BLaER1 (cell line): Measurements from ENCODE around the gene RAB40B.

ENCODE experiments used
- H3K27ac ChIP-seq: shearing (Covaris generic); formaldehyde crosslinking; 2 replicates; pipeline ENCODE4 v1.8.1; 2022
- H3K27me3 ChIP-seq: shearing (Covaris generic); formaldehyde crosslinking; 2 replicates; pipeline ENCODE4 v1.8.1; 2022
- H3K36me3 ChIP-seq: shearing (Covaris generic); formaldehyde crosslinking; 2 replicates; pipeline ENCODE4 v1.8.1; 2022
- H3K4me1 ChIP-seq: shearing (Covaris generic); formaldehyde crosslinking; 2 replicates; pipeline ENCODE4 v1.8.1; 2022
- H3K4me2 ChIP-seq: shearing (Covaris generic); formaldehyde crosslinking; 2 replicates; pipeline ENCODE4 v1.8.1; 2022
- H3K4me3 ChIP-seq: shearing (Covaris generic); formaldehyde crosslinking; 2 replicates; pipeline ENCODE4 v1.8.1; 2022
- H3K9ac ChIP-seq: shearing (Covaris generic); formaldehyde crosslinking; 2 replicates; pipeline ENCODE4 v1.8.1; 2022
- H3K9me3 ChIP-seq: shearing (Covaris generic); formaldehyde crosslinking; 2 replicates; pipeline ENCODE4 v1.8.1; 2022
- H4K20me1 ChIP-seq: shearing (Covaris generic); formaldehyde crosslinking; 2 replicates; pipeline ENCODE4 v1.8.1; 2022
- Cebpa-rat ChIP-seq: shearing (Covaris generic); IDR thresholded peaks from 2 replicates; pipeline ENCODE4 v1.8.1; 2022

Gene RAB40B

GRCh38 chr17:82640036-82640435 is 58.5 kb downstream of the RAB40B start:
- no peaks in the 10 kb centered on the region for H3K27me3 ChIP-seq
- H3K4me3 ChIP-seq, result no peak overlapping the region
- no peak overlapping the region for H3K27ac ChIP-seq
- no peak overlapping the region for H3K4me2 ChIP-seq
- H4K20me1 ChIP-seq, result peaks cover 98% of the 10 kb centered on the region
- peaks cover 98% of the 10 kb centered on the region for H3K36me3 ChIP-seq
- 0 out of 2 replicates have a peak overlapping the region, but pooled peaks have one; percentile 24 for H3K9ac ChIP-seq
- no peak for TF ChIP-seq Cebpa-rat
- H3K9me3 ChIP-seq, result peaks cover 9% of the 10 kb centered on the region; the same call in 1 of the 2 replicates
- no peaks in the 10 kb centered on the region for H3K4me1 ChIP-seq

- H3K27ac ChIP-seq, result no peak overlapping the region
- no peak overlapping the region for H3K4me2 ChIP-seq
- 0 out of 2 replicates have a peak overlapping the region, but pooled peaks have one; percentile 24 for H3K9ac ChIP-seq
- peaks cover 9% of the 10 kb centered on the region; the same call in 1 of the 2 replicates for H3K9me3 ChIP-seq
- peaks cover 98% of the 10 kb centered on the region for H3K36me3 ChIP-seq
- H3K4me3 ChIP-seq, result no peak overlapping the region
- no peaks in the 10 kb centered on the region for H3K27me3 ChIP-seq
- TF ChIP-seq Cebpa-rat, result no peak
- H3K4me1 ChIP-seq, result no peaks in the 10 kb centered on the region
- peaks cover 98% of the 10 kb centered on the region for H4K20me1 ChIP-seq
These were observed 58.9 kb downstream of the RAB40B start for GRCh38 chr17:82639628-82640027.

DNA sequence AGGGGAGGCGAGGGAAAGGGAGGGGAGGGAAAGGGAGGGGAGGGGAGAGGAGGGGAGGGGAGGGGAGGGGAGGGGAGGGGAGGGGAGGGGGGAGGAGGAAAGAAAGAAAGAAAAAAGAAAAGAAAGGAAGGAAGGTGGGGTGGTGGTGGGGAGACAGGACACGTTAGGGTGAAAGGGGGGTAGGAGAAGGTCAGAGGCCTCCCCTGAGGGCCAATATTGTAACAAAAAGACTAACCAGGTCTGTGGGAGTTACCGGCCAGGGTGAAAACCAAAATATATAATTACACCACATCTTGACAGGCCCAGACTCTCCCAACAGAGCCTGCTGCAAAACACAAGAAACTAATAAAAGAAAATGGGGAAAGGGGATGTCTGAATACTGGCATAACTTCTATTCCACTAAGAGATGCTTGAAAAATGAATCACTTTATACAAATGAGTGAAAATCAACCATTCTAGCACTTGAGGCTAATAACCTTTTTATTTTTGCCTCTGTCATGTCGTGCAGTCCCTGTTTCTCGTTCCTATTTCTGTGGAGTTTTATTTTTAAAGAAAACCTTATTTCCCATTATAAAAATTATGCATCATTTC is 60.2 kb downstream of the RAB40B start:
- H3K4me1 ChIP-seq, result no peaks in the 10 kb centered on the region
- no peak overlapping the region for H3K27ac ChIP-seq
- H3K27me3 ChIP-seq, result no peaks in the 10 kb centered on the region
- H3K9ac ChIP-seq, result no peak overlapping the region
- H3K9me3 ChIP-seq, result peaks cover 9% of the 10 kb centered on the region; the same call in 1 of the 2 replicates
- no peak overlapping the region for H3K4me2 ChIP-seq
- H4K20me1 ChIP-seq, result peaks cover 98% of the 10 kb centered on the region
- H3K4me3 ChIP-seq, result no peak overlapping the region
- no peak for TF ChIP-seq Cebpa-rat
- H3K36me3 ChIP-seq, result peaks cover 98% of the 10 kb centered on the region

GRCh38 chr17:82636626-82637598 is 61.6 kb downstream of the RAB40B start:
- H3K4me3 ChIP-seq, result no peak overlapping the region
- H3K27ac ChIP-seq, result no peak overlapping the region
- peaks cover 97% of the 10 kb centered on the region for H3K36me3 ChIP-seq

DNA sequence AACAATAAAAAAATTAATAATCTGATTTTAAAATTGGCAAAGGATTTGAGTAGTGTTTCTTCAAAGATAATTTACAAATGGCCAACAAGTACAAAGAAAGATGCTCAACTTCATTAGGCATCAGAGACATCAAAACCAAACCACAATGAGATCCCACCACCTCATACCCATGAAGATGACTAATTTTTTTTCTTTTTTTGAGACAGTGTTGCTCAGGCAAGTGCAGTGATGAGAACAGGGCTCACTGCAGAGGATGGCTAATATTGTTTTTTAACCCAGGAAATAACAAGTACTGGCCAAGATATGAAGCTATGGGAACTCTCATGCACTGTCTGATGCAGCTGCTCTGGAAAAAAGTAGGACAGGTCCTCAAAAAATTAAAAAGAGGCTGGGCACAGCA is 65.2 kb downstream of the RAB40B start:
- Histone ChIP-seq H3K36me3 (peaks cover 96% of the 10 kb centered on the region), H3K4me3 (no peak overlapping the region), H3K27me3 (no peaks in the 10 kb centered on the region), H3K27ac (no peak overlapping the region), H3K4me2 (no peak overlapping the region), H3K9ac (no peak overlapping the region), H3K4me1 (no peaks in the 10 kb centered on the region), H4K20me1 (peaks cover 94% of the 10 kb centered on the region), H3K9me3 (peaks cover 9% of the 10 kb centered on the region; the same call in 1 of the 2 replicates)
- no peak for TF ChIP-seq Cebpa-rat

More at GRCh38 chr17:82636626-82637598, 61.6 kb downstream of the RAB40B start:
- TF ChIP-seq Cebpa-rat, result no peak
- no peak overlapping the region; the same call in 1 of the 2 replicates for H3K9ac ChIP-seq
- H3K4me1 ChIP-seq, result no peaks in the 10 kb centered on the region
- H3K27me3 ChIP-seq, result no peaks in the 10 kb centered on the region
- peaks cover 98% of the 10 kb centered on the region for H4K20me1 ChIP-seq
- H3K9me3 ChIP-seq, result peaks cover 9% of the 10 kb centered on the region; the same call in 1 of the 2 replicates
- H3K4me2 ChIP-seq, result no peak overlapping the region

DNA sequence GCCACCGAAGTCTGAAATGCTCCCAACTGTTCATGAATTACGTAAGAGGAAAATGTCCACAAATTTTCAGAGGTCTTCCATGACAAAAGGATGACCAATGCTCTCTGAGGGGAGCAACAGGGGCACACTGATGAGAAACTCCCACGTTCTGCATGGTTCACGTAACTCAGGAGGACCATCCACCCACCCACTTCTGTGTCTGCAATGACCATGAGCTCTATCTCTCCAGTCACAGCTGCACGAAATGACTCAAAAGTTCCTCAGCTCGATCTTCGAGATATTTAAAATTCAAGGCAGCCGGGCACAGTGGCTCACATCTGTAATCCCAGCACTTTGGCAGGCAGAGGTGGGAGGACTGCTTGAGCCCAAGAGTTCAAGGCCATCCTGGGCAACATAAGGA is 66.0 kb downstream of the RAB40B start:
- peaks cover 96% of the 10 kb centered on the region for H4K20me1 ChIP-seq
- H3K4me2 ChIP-seq, result no peak overlapping the region
- peaks cover 7% of the 10 kb centered on the region; the same call in 1 of the 2 replicates for H3K9me3 ChIP-seq
- H3K4me3 ChIP-seq, result no peak overlapping the region
- TF ChIP-seq Cebpa-rat, result no peak
- H3K27me3 ChIP-seq, result no peaks in the 10 kb centered on the region
- peaks cover 98% of the 10 kb centered on the region for H3K36me3 ChIP-seq
- no peaks in the 10 kb centered on the region for H3K4me1 ChIP-seq
- no peak overlapping the region for H3K27ac ChIP-seq
- H3K9ac ChIP-seq, result no peak overlapping the region

DNA sequence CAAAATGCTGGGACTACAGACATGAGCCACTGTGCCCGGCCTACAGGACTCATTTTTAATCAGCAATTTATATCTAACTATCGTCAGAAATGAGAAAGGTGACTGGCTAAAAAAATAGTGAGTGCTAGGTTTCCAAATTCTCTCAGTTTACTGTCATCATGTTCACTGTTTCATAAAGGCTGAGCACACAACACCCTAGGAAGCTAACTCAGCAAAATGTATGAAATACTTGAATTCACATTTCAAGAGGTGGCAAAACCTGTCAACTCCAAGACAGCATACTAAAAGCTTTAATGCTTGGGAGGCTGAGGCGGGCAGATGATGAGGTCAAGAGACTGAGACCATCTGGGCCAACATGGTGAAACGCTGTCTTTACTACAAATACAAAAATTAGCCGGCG is 67.0 kb downstream of the RAB40B start:
- Histone ChIP-seq H3K27ac (no peak overlapping the region), H3K4me2 (no peak overlapping the region), H4K20me1 (peaks cover 96% of the 10 kb centered on the region), H3K36me3 (peaks cover 98% of the 10 kb centered on the region), H3K4me3 (no peak overlapping the region), H3K9me3 (no peaks in the 10 kb centered on the region), H3K27me3 (no peaks in the 10 kb centered on the region), H3K9ac (no peak overlapping the region), H3K4me1 (no peaks in the 10 kb centered on the region)
- TF ChIP-seq Cebpa-rat, result no peak

DNA sequence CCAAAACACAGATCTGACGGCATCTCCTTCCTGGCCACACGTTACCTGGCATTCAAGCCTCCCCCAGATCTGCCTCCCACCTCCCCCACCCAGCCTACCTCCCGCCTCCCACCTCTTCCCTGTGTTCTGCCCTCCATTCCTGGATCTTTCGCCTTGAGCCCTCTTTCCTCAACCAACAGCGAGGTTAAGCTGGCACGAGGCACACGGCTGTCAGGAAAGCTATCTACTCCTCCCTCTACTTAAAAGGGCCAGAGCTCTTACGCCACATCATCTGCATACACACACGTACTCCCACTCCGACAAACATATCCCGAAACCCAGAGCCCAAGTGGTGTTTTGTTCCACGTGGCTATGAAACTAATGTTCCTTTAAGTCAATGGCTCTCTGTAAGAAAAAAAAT is 68.3 kb downstream of the RAB40B start:
- peaks cover 98% of the 10 kb centered on the region for H3K36me3 ChIP-seq

DNA sequence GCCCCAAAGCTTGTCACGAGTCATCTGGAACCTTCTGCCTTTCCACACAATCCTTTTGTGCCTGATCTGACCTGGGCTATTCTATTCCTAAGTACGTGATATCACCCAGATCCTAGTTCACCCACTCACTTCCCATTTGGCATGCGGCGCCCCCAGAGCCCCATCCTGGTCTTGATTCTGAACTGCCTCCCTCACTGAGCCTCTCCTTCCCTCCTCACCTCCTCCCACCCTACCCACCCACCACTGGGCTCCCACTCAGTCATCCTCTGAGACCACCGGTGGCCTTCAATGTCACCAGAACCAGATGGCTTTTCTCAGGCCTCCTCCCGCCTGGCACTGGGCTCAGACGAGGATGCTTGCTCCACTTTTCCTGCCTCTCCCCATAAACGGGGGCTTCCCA is 68.8 kb downstream of the RAB40B start:
- TF ChIP-seq Cebpa-rat, result no peak
- H3K27ac ChIP-seq, result no peak overlapping the region
- no peak overlapping the region for H3K4me3 ChIP-seq
- peaks cover 98% of the 10 kb centered on the region for H3K36me3 ChIP-seq
- H4K20me1 ChIP-seq, result peaks cover 95% of the 10 kb centered on the region
- H3K27me3 ChIP-seq, result no peaks in the 10 kb centered on the region
- H3K9me3 ChIP-seq, result no peaks in the 10 kb centered on the region
- no peak overlapping the region for H3K4me2 ChIP-seq
- peaks cover 5% of the 10 kb centered on the region; the same call in 1 of the 2 replicates for H3K4me1 ChIP-seq
- no peak overlapping the region for H3K9ac ChIP-seq

More for the DNA sequence above, 68.3 kb downstream of the RAB40B start:
- Histone ChIP-seq H3K4me3 (no peak overlapping the region), H3K4me2 (no peak overlapping the region), H3K9ac (no peak overlapping the region), H4K20me1 (peaks cover 95% of the 10 kb centered on the region), H3K9me3 (no peaks in the 10 kb centered on the region), H3K27ac (no peak overlapping the region), H3K4me1 (no peaks in the 10 kb centered on the region; the same call in 1 of the 2 replicates), H3K27me3 (no peaks in the 10 kb centered on the region)
- TF ChIP-seq Cebpa-rat, result no peak

- no peaks in the 10 kb centered on the region for H3K27me3 ChIP-seq
- no peak overlapping the region for H3K9ac ChIP-seq
- H3K4me1 ChIP-seq, result peaks cover 26% of the 10 kb centered on the region
- H3K4me3 ChIP-seq, result no peak overlapping the region
- no peak overlapping the region for H3K4me2 ChIP-seq
- no peaks in the 10 kb centered on the region for H3K9me3 ChIP-seq
- no peak for TF ChIP-seq Cebpa-rat
- H3K27ac ChIP-seq, result no peak overlapping the region
- peaks cover 89% of the 10 kb centered on the region for H3K36me3 ChIP-seq
- H4K20me1 ChIP-seq, result peaks cover 95% of the 10 kb centered on the region
These were observed 71.1 kb downstream of the RAB40B start for GRCh38 chr17:82627405-82627804.
